RKO (cell line): ENCODE results near the gene SOX1.
A peak's percentile ranks its signal among the peaks of the same experiment; 100 is the strongest.

Experiments used
- DNase-seq: peaks from one replicate; pipeline ENCODE4 v3.0.0-alpha.2; 2016; ENCODE audit warnings: low spot score

Gene SOX1

DNA sequence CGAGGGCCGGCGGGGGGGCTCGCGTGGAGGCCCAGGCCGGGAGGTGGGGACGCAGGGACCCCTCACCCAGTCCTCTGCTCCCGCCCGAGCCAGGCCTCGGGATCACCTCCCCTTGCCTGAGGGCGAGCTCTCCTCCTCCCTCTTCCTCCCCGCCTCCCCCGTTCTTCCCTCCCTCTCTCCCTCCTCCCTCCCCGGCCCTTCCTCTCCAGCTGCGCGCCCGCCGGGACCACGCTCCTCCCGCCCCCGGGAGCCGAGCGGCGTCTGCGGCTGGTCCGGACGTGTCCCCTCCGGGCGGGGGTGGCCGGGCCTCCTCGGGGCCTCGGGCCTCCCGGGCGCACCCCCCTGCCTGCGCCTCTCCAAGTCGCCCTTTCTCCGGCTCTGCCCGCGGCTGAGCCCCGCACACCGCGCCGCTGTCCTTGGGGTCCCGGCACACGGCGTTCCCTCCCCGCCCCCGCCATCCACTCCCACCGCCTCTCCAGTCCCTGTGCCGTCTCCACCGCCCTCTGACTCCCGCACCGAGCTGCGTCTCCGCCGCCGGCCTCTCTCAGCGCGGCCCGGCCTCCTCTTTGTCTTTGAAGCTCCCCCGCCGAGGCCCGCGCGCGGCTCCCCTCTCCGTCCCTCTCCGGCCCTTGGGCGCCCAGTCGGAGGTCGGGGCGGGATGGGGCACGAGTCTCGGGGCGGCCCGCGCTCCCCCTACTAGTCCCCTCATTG, 5.7 kb downstream of the SOX1 start:
- no peak for DNase-seq

DNA sequence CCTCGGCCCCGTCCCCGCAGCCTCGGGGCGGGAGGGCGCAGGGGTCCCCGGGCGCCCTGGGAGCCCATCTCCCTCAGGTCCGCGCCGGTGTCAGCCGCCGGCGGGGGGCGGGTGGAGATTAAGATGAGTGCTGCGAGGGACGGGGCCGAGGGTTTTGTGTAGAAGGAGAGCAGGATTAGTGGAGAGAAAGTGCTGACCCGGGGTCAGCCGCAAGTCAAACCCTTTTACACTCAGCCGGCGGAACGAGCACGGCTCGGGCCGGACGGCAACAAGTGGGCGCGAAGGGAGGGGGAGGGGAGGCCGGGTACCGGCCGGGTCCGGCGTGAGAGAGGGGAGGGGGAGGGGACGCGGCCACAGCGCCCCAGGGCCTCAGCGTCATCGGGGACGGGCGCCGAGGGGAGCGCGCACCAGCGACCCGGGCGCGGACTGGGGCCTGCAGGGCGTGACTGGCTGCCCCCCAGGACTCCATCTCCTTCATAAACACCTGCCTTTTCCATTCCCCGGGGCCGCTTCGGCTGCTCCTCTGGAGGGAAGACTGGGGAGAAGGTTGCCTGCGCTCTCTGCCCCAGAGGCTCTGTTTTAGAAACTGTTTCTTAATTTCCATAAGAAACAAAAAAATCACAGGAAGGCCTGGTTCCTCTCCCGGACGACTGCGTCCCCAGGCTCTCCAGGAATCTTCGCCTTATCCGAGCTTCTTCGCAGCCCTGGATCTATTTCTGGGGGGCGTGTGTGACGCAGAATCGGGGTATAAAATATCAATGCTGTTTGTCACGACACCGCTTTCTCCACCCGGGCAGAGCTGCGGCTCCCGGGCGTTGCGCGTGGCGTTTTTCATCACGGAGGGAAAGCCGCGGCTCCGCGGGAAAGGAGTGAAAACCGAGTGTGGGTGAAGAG, 6.5 kb downstream of the SOX1 start:
- no peak for DNase-seq

DNA sequence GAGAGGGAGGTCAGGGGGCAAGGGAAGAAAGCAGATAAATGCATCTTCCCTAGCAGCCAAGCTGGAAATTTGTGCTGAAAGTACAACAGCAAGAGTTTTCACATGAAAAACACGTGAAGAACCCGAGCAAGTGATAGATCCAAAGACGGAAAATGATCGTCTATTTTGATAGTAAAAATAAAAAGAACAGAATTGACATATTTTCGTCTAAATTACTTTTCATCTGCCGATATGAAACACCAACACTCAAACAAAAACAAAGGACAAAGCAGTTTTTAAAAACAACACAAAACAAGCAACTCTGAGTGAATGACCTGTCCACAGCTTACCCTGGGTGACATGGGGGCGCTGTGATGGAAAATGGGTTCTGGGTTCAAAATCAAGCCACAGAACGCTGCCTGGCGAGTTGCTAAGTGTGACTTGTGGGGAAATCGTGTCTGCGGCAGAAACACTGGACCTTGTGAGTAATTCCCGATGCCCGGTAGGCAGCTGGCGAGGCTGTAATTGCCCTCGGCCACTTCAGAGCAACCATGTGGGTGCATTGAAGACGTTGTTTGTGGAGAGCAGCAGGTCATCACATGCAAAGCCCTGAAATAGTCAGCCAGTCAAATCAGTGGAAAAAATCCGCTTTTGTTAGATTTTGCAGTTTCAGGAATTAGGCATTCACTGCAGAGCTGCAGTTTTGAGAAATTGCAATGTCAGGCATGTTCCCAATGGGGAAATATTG, 7.4 kb downstream of the SOX1 start:
- no peak for DNase-seq

DNA sequence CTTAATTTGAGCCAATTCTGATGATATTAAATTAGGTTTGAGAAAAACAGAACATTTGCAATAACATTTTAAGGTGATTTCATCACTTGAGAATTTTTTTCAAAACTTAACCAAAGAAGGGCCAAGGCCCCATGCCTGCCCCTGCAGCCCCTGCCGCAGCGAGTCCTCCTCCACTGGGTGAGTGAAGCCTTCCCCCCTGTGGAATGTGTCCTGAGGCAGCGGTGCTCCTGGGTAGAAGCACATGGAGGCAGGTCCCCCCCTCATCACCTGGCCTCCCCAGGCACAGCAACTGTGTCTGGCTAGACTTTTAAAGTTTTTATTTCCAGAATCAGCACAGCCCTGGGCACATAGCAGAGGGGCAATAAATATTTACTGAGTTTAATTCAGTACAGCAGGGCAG, 10.8 kb downstream of the SOX1 start:
- no peak for DNase-seq

DNA sequence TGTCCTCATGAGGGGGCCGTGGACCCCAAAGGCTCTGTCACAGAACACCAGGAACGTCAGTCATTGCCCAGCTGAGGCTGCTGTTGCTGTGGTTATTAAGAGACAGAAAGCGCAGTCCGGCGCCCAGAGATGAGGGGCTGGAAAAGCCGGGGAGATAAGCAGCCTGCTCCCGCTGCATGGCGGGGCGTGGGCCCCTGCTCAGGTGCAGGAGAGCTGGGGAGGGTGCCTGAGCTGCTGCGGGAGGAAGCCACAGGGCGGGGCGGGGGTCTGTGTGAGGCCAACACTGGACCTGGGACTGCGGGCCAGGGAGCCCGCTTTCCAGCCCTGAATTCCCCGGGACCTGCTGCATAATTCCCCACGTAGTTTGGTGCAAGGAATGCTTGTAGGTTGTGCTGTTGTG, 11.3 kb downstream of the SOX1 start:
- DNase-seq: no peak

DNA sequence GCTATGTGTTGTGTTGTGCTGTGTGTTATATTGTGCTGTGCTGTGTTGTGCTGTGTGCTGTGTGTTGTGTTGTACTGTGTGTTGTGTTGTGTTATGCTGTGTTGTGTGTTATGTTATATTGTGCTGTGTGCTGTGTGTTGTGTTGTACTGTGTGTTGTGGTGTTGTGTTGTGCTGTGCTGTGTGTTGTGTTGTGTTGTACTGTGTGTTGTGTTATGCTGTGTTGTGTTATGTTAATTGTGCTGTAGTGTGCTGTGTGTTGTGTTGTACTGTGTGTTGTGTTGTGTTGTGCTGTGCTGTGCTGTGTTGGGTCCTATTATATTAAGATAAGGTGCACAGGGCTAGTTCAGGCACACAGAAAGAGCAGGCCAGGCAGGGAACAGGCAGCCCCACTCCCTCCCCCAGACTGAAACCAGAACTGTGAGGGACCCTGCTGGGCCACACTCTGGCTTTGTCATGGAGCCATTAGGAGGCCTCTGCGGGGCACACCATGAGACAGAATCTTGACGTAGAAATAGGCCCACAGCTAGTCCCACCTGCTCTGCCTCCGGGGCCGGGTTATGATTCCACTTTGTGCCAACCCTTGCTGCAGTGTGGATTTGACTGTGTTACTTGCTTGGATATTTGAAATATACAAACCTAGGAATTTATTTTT, 12.1 kb downstream of the SOX1 start:
- DNase-seq: no peak

DNA sequence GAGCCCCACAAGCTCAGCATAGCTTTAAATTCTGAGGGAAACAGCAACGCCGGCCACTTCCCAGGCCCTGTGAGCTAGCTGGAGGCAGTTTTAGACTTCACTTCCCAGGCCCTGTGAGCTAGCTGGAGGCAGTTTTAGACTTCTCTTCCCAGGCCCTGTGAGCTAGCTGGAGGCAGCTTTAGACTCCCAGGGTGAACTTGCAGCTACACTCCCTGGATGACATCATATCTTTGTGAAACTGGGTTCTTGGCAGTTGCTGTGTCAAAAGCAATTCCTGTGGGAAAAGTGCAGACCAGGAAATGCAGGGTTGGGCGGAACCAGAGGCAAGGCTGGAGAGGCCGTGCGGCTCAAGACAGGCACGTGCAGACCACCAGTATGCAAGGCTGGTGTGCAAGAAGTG, 12.7 kb downstream of the SOX1 start:
- no peak for DNase-seq

DNA sequence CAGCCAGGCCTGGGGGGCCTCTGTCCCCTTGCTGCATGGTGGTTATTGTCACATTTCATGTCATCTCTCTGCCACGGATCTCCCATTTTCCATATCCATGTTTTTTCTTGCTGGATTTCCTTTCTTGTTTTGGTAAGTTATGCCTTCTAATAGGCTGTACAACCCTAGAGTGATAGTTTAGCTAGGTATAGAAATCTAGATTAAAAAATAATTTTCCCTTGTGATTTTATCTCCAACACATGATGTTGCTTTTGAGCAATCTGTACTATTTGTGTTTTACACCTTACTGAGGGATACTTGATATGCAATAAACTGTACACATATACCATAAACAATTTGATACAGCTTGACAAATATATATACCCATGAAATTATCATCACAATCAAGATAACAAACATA, 17.0 kb downstream of the SOX1 start:
- no peak for DNase-seq

DNA sequence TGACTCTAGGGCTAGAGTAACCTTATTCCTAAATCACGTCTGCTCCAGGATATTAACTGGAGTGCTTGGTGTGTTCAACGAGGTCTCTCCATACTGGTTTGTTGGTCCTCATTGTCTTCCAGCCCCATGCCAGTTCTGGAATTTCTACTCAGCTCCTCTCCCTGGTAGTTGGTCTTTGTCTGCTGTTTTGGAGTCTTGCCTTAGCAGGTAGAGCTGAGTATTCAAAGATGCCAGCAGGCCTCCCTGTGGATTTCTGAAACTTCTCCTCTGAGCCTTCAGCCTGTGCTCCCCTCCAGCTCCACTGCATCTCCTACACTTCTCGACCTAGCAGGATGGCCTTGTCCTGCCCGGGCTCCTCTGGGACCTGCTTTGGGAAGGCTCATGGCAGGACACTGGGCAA, 25.5 kb downstream of the SOX1 start:
- DNase-seq: no peak

DNA sequence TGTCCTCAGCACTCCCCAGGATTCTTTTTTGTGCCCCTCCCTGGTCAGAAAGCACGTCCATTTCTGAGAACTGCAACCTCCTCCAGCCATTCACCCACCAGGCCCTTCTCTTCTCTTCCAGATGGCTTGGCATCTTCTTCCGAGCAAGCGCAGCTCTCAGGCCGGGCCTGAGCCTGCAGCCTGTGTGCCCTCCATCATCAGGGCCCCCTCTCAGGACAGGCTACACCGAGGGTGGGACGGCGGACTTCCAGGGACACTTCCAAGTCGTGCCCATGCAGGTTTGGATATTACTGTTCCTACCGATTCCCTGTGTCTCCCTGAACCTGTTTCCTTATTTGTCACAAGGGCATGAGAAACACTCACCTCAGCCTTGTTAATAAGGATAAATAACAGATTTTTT, 28.4 kb downstream of the SOX1 start:
- no peak for DNase-seq

DNA sequence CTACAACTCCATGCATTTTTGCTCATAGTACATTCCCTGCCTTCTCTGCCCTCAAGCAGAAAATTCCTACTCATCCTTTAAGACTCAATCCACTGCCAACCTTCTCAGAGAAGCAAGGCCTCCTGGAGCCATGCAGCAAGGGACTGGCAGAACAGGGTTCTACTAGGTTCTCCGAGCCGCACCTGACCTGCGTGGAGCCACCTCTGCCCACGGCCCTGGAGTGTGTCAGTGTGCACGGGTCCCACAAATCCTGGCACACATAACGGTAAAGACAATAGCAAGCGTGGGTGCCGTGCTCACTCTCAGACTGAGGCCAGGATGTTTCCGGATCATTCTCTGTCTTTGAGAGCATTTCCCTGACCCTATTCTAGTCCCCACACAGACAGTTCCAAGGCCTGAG, 30.0 kb downstream of the SOX1 start:
- no peak for DNase-seq

DNA sequence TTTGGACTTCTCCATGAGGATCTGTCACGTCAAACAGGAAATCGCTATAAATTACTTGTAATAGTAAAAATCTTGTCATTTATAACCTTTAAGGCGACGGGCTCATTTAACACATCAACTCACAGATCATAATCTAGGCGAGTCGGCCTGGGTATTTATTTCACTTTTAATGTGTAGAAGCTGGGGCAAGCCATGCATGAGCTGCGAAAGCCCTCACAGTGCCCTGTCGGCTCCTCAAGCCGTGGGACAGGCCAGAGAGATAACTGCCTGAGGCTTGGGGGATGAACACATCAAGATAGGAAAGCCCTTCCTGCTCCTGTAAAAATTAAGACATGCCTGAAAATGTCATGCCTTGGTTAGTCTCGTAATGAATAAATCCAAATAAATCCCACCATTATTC, 30.8 kb downstream of the SOX1 start:
- no peak for DNase-seq

DNA sequence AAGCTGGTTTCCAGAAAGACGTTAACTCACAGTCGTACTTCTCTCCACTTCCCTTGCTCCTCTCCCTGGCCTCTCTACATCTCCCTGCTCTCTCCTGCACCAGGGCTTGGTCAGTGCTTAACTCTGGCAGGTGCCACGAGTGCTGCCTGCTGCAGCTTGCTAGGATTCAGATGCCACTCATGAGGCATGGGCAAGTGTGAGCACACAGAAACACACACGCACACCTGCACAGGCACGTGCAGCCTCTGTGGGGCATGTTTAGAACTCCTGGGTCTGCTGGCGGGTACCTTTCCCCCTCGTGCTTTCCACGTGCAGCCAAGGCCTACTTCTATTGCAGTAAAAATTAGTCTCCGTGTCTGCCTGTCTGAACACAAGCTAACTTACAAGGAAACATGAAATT, 31.8 kb downstream of the SOX1 start:
- DNase-seq: no peak

DNA sequence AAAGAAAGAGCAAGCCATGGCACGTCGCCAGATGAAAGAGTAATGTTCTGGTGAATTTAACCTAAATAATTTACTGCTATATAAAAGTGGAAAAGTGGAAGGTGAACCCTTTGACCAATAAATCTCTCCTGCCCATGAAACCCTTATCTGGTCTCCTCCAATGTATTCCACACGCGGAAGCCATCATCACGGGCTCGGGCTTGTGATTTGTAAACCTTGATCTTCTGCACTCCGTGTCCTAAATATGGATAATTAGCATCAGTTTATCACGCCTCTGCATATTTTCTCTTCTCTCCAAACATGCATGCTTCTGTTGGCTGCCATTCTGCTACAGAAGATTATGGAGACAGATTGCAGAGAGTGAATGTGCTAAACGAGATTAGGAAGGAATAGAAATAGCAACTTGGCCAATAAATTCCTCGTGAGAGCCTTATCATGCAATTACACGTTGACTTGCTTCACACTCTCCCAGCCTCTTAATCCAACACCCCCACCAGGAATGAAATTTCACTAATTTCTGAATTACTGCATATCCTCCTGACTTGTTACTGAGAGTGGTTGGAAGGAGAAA, 34.5 kb downstream of the SOX1 start:
- DNase-seq: no peak

DNA sequence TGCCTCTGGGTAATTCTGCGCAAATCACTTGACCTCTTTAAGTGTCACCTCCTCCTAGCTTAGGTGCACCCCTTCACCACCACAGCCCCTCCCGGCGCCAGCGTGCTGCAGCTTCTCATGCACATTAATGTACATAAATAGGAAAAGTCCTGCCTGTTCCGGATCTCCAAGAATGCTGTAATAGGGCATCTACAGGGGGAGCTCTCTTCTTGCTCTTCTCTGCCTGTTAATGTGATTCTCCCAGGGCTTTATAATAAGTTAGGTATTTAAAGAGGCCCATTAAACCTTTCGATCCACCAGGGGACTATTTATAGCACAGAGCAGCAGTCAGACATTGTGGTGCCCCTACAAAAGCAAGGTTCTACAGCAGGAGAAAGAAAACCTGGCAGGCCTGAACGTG, 35.3 kb downstream of the SOX1 start:
- peak; percentile 30 for DNase-seq

DNA sequence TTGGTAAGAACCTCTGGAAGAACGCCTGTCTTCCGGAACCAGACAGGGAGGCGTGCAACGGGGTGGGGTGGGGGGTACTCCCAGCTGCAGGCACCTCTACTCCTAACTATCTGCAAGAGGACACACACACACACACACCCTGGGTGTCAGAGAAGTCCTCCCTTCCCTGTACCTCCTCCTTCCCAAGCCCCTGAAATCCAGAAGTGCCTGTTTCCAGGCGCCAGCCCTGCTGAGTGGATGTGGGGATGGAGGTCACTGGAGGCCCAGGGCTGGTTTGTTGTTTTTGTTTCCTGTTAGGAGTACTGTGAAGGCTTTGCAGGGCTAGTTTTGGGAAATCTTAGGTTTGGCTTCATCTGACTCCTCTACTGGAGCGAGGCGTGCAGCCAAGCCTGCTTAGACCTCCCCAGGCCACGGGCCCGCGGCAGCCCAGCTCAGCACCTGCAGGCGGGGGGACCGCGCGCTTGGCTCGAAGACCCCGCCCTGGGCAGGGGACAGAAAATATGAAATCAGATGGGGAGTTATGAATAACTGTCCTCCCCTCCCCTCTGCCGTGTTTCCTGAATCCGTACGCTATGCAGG, 36.4 kb downstream of the SOX1 start:
- no peak for DNase-seq

DNA sequence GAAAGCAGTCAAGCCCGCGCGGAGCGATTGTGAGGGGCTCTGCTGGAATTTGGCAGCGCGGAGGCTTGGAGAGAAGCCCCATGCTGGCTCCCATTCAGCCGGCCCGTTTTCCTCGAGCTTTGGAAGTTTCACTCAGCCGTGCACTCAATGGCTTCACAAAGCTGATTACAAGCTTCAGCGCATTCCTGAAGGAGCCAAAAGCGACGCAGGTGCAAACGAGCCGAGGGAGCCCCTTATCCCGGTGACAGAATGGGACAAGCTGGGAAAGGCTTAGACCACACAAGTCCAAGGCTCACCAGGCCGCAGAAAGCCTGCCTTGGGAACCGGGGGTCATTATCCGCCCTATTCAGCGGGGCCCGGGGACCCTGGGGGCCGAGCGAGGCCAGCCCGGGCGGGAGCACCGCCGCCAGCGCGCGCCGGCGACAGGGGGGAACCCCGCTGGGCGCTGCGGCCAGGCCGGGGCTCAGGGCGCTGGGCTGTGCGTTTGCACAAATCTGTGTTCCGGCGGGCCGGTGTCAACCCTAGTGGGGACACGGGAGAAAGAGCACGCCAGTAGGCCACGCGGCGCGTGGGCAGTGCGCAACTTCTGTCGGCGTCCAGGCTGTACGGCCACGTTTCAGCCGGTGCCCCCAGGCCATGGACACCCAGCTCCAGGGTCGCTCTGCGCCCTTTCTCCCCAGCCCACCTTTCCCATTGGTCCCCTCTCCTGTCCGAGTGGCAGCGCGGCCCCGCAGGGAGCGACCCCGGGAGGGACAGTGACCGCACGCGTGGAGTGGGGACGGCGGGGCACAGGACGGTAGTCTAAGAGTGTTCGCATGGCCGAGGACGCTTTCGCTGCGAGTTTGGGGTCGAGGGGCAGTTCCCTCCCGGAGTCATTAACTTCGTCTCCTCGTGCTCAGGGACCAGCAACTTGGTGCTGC, 37.3 kb downstream of the SOX1 start:
- DNase-seq: no peak

DNA sequence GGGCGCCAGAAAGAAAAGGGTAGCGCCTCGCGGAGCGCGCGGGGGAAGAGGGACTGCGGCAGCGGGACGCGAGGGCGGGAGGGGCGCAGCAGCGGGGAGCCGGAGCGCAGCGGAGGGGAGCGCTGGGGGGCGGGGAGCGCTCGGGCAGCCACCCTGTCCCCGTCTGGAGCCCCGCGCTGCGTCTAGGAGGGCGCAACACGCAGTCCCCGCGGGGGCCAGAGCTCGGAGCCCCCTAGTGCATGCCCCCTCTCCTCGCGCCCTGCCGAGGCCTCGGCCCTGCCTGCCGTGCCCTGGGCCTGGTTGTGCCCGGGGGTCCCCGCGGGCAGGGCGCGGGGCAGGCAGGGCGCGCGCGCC, 37.9 kb downstream of the SOX1 start:
- DNase-seq: no peak

DNA sequence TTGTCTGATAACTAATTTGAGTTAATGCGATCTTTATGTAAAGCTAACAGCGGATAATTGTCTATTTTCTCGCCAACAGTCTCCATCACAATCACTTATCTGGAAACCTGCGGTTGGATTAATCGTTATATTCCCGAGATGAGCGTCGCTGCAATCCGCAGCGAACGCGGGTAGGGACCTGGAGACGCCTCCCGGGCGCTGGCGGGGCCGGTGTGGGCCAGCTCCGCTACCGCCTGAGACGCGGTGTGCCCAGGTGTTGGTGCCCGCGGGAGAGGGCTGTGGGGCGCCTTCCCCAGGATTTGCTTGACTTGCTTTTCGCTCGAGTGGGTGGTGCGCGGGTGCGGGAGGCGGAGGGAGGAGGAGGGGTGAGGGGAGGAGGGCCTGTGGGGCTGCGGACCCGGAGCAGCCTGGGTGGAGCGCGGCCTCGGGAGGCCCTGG, 38.3 kb downstream of the SOX1 start:
- DNase-seq: no peak

DNA sequence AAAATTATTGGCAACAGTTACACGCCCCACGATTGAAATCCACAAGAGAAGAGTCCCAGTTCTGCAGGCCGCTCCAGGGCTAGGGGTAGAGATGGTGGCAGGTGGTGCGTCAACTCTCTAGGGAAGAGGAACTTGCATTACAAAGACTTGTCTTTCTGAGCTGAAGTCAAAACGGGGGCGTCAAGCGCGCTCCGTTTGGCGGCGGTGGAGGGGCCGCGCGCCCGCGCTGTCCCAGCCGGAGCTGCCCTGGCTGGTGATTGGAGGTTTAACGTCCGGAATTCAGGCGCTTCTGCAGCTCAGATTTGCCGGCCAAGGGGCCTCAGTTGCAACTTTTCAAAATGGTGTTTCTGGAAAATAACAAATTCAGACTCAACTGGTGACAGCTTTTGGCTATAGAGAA, 38.9 kb downstream of the SOX1 start:
- no peak for DNase-seq
